Fibroblast of skin of back (primary cell): ENCODE results near the gene ANTKMT.
A peak's percentile ranks its signal among the peaks of the same experiment; 100 is the strongest.
"Not testable (repeated sequence)": the region's sequence is repeated elsewhere in the genome, so short reads cannot be mapped to it uniquely, and the experiment has no call there.

ENCODE experiments used
- DNase-seq: peaks from one replicate; pipeline ENCODE4 v3.0.0-alpha.2; 2013

ANTKMT gene

DNA sequence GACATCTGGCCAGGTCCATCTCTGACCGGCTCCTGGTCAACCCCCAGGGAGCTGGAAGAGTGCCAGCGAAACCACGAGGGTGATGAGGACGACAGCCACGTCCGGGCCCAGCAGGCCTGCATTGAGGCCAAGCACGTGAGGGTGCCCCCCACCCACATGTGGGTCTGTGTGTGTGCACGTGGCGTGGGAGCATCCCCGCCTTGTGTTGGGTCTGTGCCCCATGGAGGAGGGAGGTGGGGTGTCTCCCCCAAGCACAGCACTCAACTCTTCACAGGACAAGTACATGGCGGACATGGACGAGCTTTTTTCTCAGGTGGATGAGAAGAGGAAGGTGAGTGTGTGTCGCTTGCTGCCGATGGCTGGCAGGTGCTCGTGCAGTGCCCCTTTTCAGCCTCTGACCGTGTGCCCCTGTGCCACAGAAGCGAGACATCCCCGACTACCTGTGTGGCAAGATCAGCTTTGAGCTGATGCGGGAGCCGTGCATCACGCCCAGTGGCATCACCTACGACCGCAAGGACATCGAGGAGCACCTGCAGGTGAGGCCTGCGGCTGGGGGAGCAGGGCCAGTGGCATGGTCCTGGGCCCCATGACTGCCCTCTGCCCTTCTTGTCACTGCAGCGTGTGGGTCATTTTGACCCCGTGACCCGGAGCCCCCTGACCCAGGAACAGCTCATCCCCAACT is 39.1 kb upstream of the ANTKMT start:
- DNase-seq = no peak

DNA sequence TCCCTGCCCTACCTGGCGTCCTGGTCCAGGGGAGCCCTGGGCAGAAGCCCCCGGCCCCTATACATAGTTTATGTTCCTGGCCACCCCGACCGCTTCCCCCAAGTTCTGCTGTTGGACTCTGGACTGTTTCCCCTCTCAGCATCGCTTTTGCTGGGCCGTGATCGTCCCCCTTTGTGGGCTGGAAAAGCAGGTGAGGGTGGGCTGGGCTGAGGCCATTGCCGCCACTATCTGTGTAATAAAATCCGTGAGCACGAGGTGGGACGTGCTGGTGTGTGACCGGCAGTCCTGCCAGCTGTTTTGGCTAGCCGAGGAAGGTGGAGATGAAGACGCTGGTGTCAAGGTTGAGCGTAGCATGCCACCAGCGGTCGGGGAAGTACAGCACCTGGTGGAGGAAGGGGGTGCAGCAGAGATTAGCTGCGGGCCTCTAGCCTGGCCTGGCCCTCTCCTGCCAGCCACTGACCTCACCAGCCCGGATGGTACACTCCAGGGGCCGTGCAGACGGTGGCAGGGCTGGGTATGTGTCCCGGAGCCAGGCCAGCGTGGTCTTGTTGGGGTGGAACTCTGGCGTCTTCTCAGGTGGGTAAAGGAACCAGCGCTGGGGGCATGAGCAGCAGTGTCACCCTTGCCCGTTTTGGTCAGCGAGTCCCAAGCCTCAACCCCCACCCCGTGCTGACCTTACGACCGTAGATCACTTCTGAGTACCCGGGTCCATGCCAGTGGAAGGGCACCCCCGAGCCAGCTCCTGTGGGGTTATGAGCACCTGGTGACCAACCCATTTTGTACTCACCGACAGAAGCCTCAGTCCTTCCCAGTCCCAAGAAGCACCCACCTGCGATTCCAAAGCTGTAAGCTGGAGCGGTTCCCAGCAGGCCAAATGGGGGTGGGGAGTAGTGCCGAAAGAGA is 38.2 kb upstream of the ANTKMT start:
- no peak for DNase-seq

DNA sequence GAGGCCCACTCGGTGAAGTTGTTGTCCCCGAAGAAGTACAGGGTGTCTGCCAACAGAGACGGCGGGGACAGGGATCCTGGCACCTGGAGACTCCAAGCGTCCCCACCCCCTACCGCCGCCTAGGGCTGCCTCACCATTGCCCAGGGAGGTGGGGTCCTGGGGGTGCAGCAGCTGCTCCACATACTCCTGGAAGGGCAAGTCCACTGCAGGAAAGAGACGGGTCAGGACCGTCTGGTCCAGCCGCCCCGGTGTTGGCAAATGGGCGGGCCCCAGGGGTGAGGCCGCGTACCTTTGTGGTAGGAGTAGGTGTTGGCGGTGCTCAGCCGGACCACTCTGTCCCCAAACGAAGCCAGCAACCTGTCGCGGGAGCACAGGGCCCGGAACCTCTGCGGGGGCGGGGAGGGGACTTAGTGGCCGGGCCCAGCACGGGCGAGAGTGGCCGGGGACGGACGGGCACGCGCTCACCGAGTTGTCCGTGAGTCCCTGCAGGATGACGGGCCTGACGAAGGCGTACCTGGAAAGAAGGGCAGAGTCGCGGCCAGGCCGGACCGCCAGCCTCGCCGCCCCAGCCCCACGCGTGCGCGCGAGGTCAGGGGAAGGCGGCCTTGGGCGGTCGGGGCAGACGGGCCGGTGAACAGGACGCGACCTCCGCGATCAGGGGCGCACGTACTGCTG is 37.4 kb upstream of the ANTKMT start:
- DNase-seq = no peak

DNA sequence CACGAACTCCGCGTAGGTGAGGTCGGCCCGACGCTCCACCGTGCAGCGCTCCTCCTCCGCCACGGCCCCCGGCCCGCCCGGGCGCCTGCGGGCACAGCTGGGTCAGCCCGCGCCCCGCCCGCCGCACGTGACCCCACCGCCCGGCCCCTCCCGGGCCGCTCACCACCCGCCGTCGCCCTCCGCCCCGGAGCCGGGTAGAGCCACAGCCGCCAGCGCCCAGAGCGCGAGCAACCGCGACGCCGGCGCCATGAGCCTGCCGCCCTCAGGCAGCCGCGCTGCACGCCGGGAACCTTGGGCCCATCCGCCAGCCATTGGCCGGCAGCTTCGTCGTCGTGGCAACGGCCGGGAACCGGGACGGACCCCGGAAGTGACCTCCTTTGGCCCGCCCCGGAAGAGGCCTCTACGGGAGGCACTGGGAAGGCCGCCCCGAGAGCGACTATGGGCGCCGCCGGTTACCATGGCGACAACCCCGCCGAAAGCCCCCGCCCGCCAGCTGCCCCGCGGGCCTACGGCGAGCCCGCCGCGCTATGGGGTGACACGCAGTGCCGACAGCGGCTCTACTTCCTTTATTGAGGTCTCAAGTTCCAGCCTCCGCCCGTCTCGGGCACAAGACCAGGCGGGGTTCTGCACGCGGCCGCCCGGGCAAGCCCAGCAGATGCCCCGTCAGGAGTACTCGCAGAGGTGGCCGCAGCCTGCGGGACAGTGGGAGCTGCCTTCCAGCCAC is 36.7 kb upstream of the ANTKMT start, which contains the start of gene JMJD8:
Gene JMJD8 (minus strand): TSS at position 264 of the 724 bp plus-strand sequence. CDS start 15 bp downstream, at position 249.
- DNase-seq = peak; percentile 96

- DNase-seq = no peak
Measured at GRCh38 chr16:684961-685696, 35.8 kb upstream of the ANTKMT start.

- peak; percentile 44 for DNase-seq
Measured at GRCh38 chr16:685967-686366, 35.0 kb upstream of the ANTKMT start.

DNA sequence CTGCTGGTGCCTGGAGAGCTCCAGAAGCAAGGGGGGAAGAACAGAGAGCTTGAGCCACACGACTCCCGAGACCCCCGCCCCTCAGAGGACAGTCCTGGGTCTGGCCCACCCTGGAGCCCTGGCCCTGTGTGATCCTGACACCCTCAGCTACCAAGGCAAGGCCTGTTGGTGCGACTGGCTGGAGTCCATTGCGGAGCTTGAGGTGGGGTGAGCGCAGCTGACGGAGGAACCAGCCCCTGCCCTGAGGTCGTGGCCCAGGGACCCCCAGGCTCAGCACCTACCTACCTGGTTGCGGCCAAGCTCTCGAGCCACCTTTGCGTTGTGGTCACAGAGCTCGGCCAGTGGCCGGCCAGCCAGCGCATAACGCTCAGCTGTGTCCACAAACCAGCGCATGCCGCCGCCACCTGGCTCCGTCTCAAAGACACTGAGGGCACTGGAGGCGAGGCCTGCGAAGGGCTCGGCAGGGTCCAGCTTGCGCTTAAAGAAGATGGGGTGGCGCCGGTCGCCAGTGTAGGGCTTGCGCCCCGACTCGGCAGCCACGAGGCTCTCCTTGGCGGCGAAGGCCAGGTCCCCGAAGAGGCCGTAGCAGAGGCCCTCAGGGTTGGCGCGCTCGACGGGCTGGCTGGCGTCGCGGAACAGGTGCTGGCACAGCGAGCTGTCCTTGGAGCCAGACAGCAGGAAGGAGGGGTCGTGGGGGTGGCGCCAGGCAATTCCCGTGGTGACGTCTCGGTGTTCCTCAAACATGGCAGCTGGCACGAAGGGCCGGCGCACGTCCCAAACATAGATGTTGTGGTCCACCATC is 34.3 kb upstream of the ANTKMT start:
- DNase-seq = no peak

- no peak for DNase-seq
Measured at GRCh38 chr16:687499-687898, 33.4 kb upstream of the ANTKMT start.

- DNase-seq = no peak
Measured at GRCh38 chr16:689175-689897, 31.6 kb upstream of the ANTKMT start.

GRCh38 chr16:691242-691641 is 29.7 kb upstream of the ANTKMT start:
- DNase-seq = not testable (repeated sequence)

GRCh38 chr16:692356-693108 is 28.4 kb upstream of the ANTKMT start:
- no peak for DNase-seq

- DNase-seq = no peak
Measured at GRCh38 chr16:693364-693763, 27.6 kb upstream of the ANTKMT start.

DNA sequence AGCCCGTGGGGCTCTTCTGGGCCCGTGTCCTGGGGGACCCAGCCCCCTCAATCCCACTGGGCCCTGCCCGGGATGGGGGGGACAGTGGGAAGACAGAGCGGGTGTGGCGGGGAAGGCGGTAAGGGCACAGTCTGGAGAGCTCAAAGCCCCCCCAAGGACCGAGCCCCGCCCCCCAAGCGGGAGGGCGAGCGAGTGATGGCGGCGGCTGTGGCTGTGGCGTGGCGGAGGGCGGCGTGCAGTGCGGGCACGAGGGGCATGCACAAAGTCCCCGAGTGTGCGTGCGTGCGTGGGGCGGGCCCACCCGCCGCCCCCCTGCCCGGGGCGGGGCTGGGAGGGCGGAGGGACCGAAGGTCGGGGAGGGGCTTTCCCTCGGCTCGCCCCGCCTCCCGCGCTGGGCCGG is 27.2 kb upstream of the ANTKMT start:
- DNase-seq = no peak

- no peak for DNase-seq
Measured at GRCh38 chr16:694187-694862, 26.6 kb upstream of the ANTKMT start.

DNA sequence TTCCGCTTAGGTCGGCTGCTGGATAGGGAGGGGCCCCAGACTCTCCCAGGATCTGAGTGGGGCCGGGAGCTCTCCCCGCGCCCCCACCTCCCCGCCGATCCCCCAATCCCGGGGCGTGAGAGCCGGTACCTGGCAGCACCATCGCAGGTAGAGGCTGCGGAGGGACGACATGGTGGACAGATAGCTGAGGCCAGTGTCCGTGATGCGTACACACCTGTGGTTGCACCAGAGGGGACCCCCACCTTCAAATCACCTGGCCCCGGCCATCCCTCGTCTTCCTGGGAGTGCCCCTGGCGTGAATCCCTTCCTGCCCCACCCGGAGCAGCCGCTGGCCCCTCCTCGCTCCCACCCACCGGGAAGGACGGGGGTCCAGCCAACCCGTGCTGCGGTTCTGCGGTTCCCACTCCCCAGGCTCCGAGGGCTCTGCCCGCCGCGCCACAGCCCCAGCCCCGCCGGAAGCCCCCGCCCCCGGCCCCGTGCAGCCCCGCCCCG is 26.0 kb upstream of the ANTKMT start:
- no peak for DNase-seq

DNA sequence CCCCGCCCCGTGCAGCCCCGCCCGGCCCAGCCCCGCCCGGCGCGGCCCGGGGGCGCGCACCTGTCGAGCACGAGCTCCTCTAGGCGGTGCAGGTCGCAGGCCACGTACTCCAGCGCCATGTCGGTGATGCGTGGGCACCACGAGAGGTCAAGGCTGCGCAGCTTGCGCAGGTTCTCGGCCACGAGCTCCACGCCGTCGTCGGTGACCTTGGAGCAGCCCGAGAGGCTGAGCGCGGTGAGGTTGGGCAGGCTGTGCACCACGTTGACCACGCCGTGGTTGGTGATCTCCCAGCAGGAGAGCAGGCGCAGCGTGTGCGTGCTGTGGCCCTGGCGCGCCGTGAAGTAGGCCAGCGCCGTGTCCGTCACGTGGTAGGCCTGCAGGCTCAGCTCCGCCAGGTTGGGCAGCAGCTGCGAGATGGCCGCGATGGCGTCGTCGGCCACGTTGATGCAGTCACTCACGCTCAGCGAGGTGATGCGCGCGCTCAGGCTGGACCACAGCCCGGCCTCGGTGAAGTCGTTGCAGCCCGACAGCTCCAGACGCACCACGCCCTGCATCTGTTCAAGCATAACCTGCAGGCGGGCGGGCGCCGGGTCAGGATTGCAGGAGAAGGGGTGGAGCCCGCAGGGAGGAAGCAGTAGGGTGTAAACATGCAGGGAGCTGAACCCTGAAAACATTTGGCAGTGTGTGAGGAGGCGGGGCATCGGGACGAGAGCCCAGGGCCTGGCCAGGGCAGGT is 25.4 kb upstream of the ANTKMT start:
- DNase-seq = no peak

DNA sequence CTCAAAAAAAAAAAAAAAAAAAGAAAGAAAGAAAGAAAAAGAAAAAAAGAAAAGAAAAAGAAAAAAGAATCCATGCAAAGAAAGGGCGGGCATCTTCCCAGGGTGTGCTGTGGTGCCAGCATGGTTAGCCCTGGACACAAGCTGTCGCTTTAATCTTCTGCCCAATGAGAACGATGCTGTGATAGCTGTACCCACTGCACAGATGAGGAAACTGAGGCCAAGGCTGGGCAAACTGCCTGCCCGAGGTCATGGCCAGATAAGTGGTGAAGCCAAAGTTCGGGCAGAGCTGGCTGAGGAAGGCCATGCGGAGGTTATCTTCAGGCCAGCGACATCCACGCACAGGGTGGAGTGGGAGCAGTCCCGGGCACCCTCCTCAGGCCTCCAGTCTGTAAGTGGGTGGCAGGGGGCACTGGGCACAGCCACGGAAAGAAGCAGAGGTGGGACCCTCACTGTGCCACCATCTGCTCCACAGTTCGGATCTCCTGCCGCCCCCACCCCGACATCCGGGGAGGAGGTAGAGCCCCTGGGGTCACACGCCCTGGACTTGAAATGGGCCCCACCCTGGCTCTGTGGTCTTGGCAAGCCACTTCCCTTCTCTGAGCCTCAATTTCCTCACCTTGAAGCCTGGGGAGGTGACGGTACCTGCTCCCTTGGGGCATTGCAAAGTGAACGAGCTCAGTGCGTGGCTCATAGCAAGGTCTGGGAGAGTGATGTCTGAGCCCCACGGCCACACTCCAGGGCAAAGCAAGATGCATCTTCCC is 21.9 kb upstream of the ANTKMT start:
- no peak for DNase-seq
